GM12878 (cell line): ENCODE data around the gene MTCL3.

Experiments
- ATAC-seq: fragments of 200-7000 bp; cut with Tn5 transposase; 3 replicates; pipeline ENCODE4 v1.9.1; 2020; ENCODE audit warnings: mild to moderate bottlenecking, moderate library complexity
- BruUV-seq: library from RNA; stranded (reverse); fragments of 400-500 nt; replicated peaks from 2 replicates; lab custom pipeline; 2021; lab: Mats Ljungman, UMichigan
- CTCF ChIA-PET: fragments of 300-600 bp; sonication (Branson Sonifier 250); formaldehyde crosslinking; extraction: SDS; loops from one replicate; lab custom pipeline; 2021; ENCODE audit warnings: inconsistent platforms; lab: Yijun Ruan, JAX
- POLR2A ChIA-PET: fragments of 350-600 bp; formaldehyde crosslinking; extraction: SDS; loops from one replicate; lab custom pipeline; 2021; ENCODE audit warnings: inconsistent platforms; lab: Charles Lee
- RAD21 ChIA-PET: fragments of 300-600 bp; sonication (Branson Sonifier 250); formaldehyde crosslinking; loops from one replicate; lab custom pipeline; 2023; ENCODE audit warnings: antibody characterized with exemption; ENCODE audit not compliant: unreplicated experiment; lab: Charles Lee
- SMC1A ChIA-PET: fragments of 300-600 bp; sonication (Branson Sonifier 250); formaldehyde crosslinking; loops from one replicate; lab custom pipeline; 2023; ENCODE audit not compliant: unreplicated experiment, uncharacterized antibody; lab: Charles Lee
- DNase-seq: peaks from one replicate; pipeline ENCODE4 v3.0.0-alpha.2; 2011; ENCODE audit warnings: low read depth, low spot score
- FAIRE-seq: peaks from 3 replicates; lab custom pipeline; 2011; peaks lifted over from hg19 to GRCh38; lab: Jason Lieb, UNC
- H2AFZ ChIP-seq: 2 replicates; pipeline ENCODE4 v1.6.0; 2011; ENCODE audit warnings: low read depth, low read length, control low read depth; ENCODE audit not compliant: control insufficient read depth
- H3K27ac ChIP-seq: 2 replicates; pipeline ENCODE4 v1.5.1; 2011; ENCODE audit warnings: control low read depth; ENCODE audit not compliant: control insufficient read depth, insufficient read depth
- H3K27me3 ChIP-seq, 2 experiments: replicated peaks in 1 of 2; 2 replicates each; pipeline versions ENCODE4 v1.6.0 to v1.6.1; 2011; ENCODE audit warnings: low read length in 1 of 2; ENCODE audit not compliant: control insufficient read depth in 2 of 2, insufficient read depth in 2 of 2
- H3K36me3 ChIP-seq, 2 experiments: 2 replicates each; pipeline ENCODE4 v1.5.1; 2011; ENCODE audit warnings: low read length in 1 of 2; ENCODE audit not compliant: control insufficient read depth in 2 of 2, insufficient read depth in 2 of 2
- H3K4me1 ChIP-seq: 2 replicates; pipeline ENCODE4 v1.6.1; 2011; ENCODE audit warnings: mild to moderate bottlenecking, low read length, moderate library complexity, mixed read lengths; ENCODE audit not compliant: control insufficient read depth, insufficient read depth
- H3K4me2 ChIP-seq: 2 replicates; pipeline ENCODE4 v1.6.0; 2011; ENCODE audit warnings: control low read depth; ENCODE audit not compliant: control insufficient read depth, insufficient read depth
- H3K4me3 ChIP-seq: fragments of 200-600 bp; sonication (generic); 2 replicates; pipeline ENCODE4 v1.5.1; 2016
- H3K79me2 ChIP-seq: 2 replicates; pipeline ENCODE4 v1.6.0; 2011; ENCODE audit warnings: low read length; ENCODE audit not compliant: control insufficient read depth, insufficient read depth
- H3K9ac ChIP-seq: 2 replicates; pipeline ENCODE4 v1.8.0; 2011; ENCODE audit warnings: low read length, control low read depth, mixed read lengths; ENCODE audit not compliant: control insufficient read depth, insufficient read depth
- H3K9me3 ChIP-seq: replicated peaks from 3 replicates; pipeline ENCODE4 v1.5.1; 2011; ENCODE audit warnings: mild to moderate bottlenecking, low read length; ENCODE audit not compliant: control insufficient read depth, insufficient read depth
- H4K20me1 ChIP-seq: 2 replicates; pipeline ENCODE4 v1.6.0; 2011; ENCODE audit not compliant: control insufficient read depth, insufficient read depth
- BCL3 ChIP-seq: IDR thresholded peaks from 2 replicates; pipeline ENCODE4 v1.6.1; 2011; ENCODE audit warnings: borderline replicate concordance, low read depth, mild to moderate bottlenecking, moderate library complexity, low read length; ENCODE audit not compliant: insufficient read depth, poor library complexity, severe bottlenecking
- CTCF ChIP-seq, 3 experiments: IDR thresholded peaks in 2 of 3; conservative IDR thresholded peaks in 1 of 3; 2 replicates each; pipeline ENCODE4 v1.5.1; 2011; ENCODE audit warnings: low read depth in 3 of 3, low read length in 3 of 3, mild to moderate bottlenecking in 3 of 3, control low read depth in 2 of 3, moderate library complexity in 2 of 3, inconsistent platforms in 1 of 3, mixed read lengths in 1 of 3; ENCODE audit not compliant: control insufficient read depth in 2 of 3, insufficient read depth in 1 of 3; ENCODE audit errors: extremely low read depth in 1 of 3
- PKNOX1 ChIP-seq: fragments of 450-650 bp; IDR thresholded peaks from 2 replicates; pipeline ENCODE4 v1.6.1; 2016; ENCODE audit warnings: mild to moderate bottlenecking
- RAD21 ChIP-seq: IDR thresholded peaks from 2 replicates; pipeline ENCODE4 v1.6.1; 2011; ENCODE audit warnings: mild to moderate bottlenecking, low read depth, low read length, moderate library complexity; ENCODE audit not compliant: insufficient read depth
- STAT1 ChIP-seq: fragments of 450-650 bp; conservative IDR thresholded peaks from 2 replicates; pipeline ENCODE4 v1.6.1; 2014; ENCODE audit warnings: antibody characterized with exemption, mild to moderate bottlenecking
- YY1 ChIP-seq: IDR thresholded peaks from 2 replicates; pipeline ENCODE4 v1.6.1; 2011; ENCODE audit warnings: low read depth, mild to moderate bottlenecking, low read length
- WGBS: methylation state at CpG from one replicate; pipeline ENCODE4 v1.1.6; 2016; ENCODE audit warnings: low lambda C conversion rate; ENCODE audit not compliant: insufficient replicate concordance, insufficient coverage; ENCODE audit errors: missing lambda C conversion rate; 5-methylcytosine and 5-hydroxymethylcytosine counted together
- in situ Hi-C: fragments of 300-500 bp; cut with MboI; formaldehyde crosslinking; loops from 9 replicates; pipeline ENCODE4 v1.14.3; 2018; ENCODE audit warnings: mixed read lengths
- intact Hi-C: fragments of 100-400 bp; cut with micrococcal nuclease; formaldehyde crosslinking; loops from one replicate; pipeline ENCODE4 v1.14.2; 2022; ENCODE audit not compliant: unreplicated experiment

The MTCL3 gene

GRCh38 chr6:127516662-127517273 is 2.4 kb downstream of the MTCL3 start:
- no peaks in the 10 kb centered on the region for H3K79me2 ChIP-seq
- ATAC-seq (peak; percentile 87), DNase-seq (no peak), FAIRE-seq (peak; percentile 81)
- H3K9me3 ChIP-seq = no peaks in the 10 kb centered on the region
- no peaks in the 10 kb centered on the region for H4K20me1 ChIP-seq
- no peak overlapping the region for H3K9ac ChIP-seq
- H2AFZ ChIP-seq = peak overlapping the region; percentile 2
- H3K36me3 ChIP-seq = no peaks in the 10 kb centered on the region
- POLR2A ChIA-PET = interaction anchor here (1.1 kb wide), 1 partner anchor 33 kb away, joined by 3 read pairs; no protein-coding TSS in a partner anchor
- H3K27ac ChIP-seq = no peak overlapping the region
- peak overlapping the region; percentile 62 for H3K4me3 ChIP-seq
- RAD21 ChIA-PET = interaction anchor here (0.8 to 2.3 kb wide), 6 partner anchors 22 to 217 kb away, joined by 3 to 14 read pairs (median 4); no protein-coding TSS in a partner anchor
- peaks cover 4% of the 10 kb centered on the region for H3K4me1 ChIP-seq
- CTCF ChIA-PET = interaction anchor here (0.7 to 4.6 kb wide), 30 partner anchors 8 to 229 kb away, joined by 3 to 28 read pairs (median 6); partner anchors contain the start of gene KIAA0408
- no TSS peak for BruUV-seq
- TF ChIP-seq YY1 = peak; percentile 59; the same call in 1 of the 2 replicates
- TF ChIP-seq PKNOX1 = peak; percentile 41; the same call in 1 of the 2 replicates
- TF ChIP-seq BCL3 = no peak
- TF ChIP-seq CTCF (IDR thresholded peaks at IDR 0.05 in 2 of 3, conservative IDR thresholded peaks at IDR 0.05 in 1 of 3; ENCODE audit: control insufficient read depth in 2 of 3, extremely low read depth in 1 of 3, insufficient read depth in 1 of 3, low read depth in 3 of 3, low read length in 3 of 3) = peak; percentile 62 to 82 (median 80)
- TF ChIP-seq STAT1 = no peak
- 0 out of 2 replicates have a peak, but pooled peaks have one; percentile 6 for TF ChIP-seq RAD21
- in situ Hi-C loops (no loop called here), intact Hi-C loops (no loop called here)
- SMC1A ChIA-PET = interaction anchor here (0.6 to 3.9 kb wide), 14 partner anchors 14 to 247 kb away, joined by 3 to 21 read pairs (median 4); partner anchors contain the start of gene KIAA0408
- peaks cover 8 to 15% of the 10 kb centered on the region in 2 experiments for H3K27me3 ChIP-seq
- peak overlapping the region; percentile 92 for H3K4me2 ChIP-seq
- 4% methylated on average over 6 of the region's 6 CpGs for WGBS
